Measurements from ENCODE around the gene DCAF8.

DNA sequence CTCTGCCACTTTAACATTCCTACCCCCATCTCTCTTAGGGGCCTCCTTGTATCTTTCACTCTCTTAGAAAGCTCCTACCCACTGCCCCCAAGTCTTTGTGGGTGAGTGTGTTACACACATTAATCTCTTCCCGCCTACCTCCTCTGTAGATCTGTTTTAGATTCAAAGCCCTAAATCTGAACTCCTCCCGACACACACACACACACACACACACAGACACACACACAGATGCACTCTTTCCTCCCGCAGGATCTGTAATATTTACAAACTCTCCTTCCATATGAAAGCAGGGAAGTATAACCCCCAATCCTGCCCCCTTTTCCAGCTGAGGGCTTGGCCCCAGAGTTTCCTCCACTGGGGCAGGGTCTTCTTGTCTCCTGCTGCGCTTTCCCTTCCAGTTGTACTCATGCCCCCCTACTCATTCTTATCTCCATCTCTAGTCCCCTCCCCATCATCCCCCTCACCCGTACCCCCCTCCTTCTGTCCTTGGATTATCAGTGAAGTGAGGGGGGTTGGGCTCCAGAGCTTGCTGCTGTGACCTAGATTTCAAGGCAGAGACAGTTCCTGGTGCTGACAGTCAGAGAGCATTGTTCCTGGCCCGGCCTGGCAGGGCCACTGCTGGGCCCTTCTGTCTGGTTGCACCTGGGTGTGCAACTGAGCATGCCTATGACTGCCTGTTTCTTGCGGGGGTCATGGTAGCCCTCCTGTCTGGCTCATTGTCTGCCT, 52.9 kb downstream of the DCAF8 start:
- TF ChIP-seq, protein P1, sequence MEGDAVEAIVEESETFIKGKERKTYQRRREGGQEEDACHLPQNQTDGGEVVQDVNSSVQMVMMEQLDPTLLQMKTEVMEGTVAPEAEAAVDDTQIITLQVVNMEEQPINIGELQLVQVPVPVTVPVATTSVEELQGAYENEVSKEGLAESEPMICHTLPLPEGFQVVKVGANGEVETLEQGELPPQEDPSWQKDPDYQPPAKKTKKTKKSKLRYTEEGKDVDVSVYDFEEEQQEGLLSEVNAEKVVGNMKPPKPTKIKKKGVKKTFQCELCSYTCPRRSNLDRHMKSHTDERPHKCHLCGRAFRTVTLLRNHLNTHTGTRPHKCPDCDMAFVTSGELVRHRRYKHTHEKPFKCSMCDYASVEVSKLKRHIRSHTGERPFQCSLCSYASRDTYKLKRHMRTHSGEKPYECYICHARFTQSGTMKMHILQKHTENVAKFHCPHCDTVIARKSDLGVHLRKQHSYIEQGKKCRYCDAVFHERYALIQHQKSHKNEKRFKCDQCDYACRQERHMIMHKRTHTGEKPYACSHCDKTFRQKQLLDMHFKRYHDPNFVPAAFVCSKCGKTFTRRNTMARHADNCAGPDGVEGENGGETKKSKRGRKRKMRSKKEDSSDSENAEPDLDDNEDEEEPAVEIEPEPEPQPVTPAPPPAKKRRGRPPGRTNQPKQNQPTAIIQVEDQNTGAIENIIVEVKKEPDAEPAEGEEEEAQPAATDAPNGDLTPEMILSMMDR (IDR thresholded peaks at IDR 0.05) = no peak
- no peak for TF ChIP-seq POLR2A (IDR thresholded peaks at IDR 0.05)
